Thoracic aorta (tissue), 2 donors: ENCODE data around the gene PSMB8. TPM values are rescaled to one million over a fixed set of nuclear protein-coding genes. Genes with fewer than 3 reads are reported as not detected.

Experiments used
- ATAC-seq: fragments of 150-250 bp; one replicate; pipeline ENCODE4 v1.8.0; 2017; ENCODE audit warnings: low read depth; ENCODE audit not compliant: insufficient number of reproducible peaks, low FRiP score
- DNase-seq: peaks from one replicate; pipeline ENCODE4 v3.0.0-alpha.2; 2020; ENCODE audit warnings: low spot score
- H3K27ac ChIP-seq, 2 donors: fragments of 200-600 bp; sonication (generic); 1 replicate in 1 of 2; 2 replicates in 1 of 2; pipeline ENCODE4 v1.5.1; 2016; ENCODE audit warnings: mild to moderate bottlenecking in 2 of 2, moderate library complexity in 2 of 2
- H3K27me3 ChIP-seq: fragments of 200-600 bp; sonication (generic); replicated peaks from 2 replicates; pipeline ENCODE4 v1.6.0; 2016; ENCODE audit warnings: mild to moderate bottlenecking; ENCODE audit not compliant: insufficient read depth
- H3K36me3 ChIP-seq: fragments of 200-600 bp; sonication (generic); one replicate; pipeline ENCODE4 v1.5.1; 2016
- H3K4me1 ChIP-seq, 2 donors: fragments of 200-600 bp; sonication (generic); 1 replicate in 1 of 2; 2 replicates in 1 of 2; pipeline versions ENCODE4 v1.5.1 to v1.6.0; 2016; ENCODE audit warnings: low read depth in 2 of 2, mild to moderate bottlenecking in 1 of 2; ENCODE audit not compliant: control insufficient read depth in 1 of 2
- H3K4me3 ChIP-seq: fragments of 200-600 bp; sonication (generic); 2 replicates; pipeline ENCODE4 v1.5.1; 2016; ENCODE audit warnings: mild to moderate bottlenecking
- H3K9me3 ChIP-seq: fragments of 200-600 bp; sonication (generic); 2 replicates; pipeline ENCODE4 v1.5.1; 2016
- CTCF ChIP-seq: fragments of 200-600 bp; sonication (generic); IDR thresholded peaks from one replicate; pipeline ENCODE4 v1.5.1; 2019; ENCODE audit warnings: antibody characterized with exemption
- total RNA-seq, 2 donors: library from RNA; depleted of rRNA; stranded (reverse); fragments of >200 nt; gene quantifications; one replicate each; pipeline versions ENCODE4 v1.1.0 to v1.2.3, GENCODE V29; 2016

PSMB8 gene
- total RNA-seq, 2 donors from 2014 or later: 28.4 to 43.3 TPM

DNA sequence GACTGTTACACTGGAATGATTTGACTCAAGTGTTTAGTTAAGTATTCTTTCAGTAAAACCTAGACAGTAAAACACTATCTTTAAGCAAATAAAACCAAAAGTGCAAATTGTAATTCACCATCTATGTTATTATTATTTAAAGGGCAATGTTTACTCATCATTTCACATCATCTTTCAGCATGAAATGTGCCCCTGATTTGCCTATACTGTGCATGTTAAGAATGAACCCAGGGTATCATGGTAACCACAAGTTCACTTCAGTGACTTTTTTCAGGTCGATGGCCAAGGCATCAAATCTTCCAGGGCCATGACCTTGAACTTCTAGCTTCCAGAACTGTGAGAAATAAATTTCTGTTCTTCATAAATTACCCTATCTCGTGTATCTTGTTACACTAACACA lies 25.0 kb downstream of the PSMB8 start:
- ATAC-seq: no peak
- Histone ChIP-seq H3K9me3 (no peaks in the 10 kb centered on the region), H3K27me3 (no peaks in the 10 kb centered on the region), H3K4me3 (no peak overlapping the region), H3K4me1 (no peaks in the 10 kb centered on the region), H3K36me3 (no peaks in the 10 kb centered on the region), H3K27ac (no peak overlapping the region)
- no peak for DNase-seq
- no peak for TF ChIP-seq CTCF

DNA sequence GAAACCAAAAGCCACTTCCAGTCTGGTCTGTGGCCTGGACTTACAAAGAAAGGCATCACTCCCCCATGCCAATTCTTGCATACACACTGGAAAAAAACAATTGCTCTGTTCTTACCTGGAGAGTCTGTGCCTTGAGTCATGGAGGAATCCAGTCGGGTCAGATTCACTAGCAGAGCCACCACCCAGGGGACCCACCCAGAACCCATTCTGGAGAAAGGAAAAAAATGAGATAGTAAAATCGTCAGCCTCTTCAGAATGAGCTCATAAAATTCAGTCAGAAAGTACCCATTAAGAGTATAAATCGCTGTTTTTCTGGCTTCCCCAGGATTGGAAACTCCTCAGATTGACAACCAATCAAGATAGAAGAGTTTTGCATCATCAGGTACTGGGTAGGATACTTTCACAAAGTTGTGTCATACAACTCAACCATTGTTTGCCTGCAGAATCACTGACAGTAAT lies 27.1 kb downstream of the PSMB8 start, which contains the start of gene HLA-DOB:
TSS of gene HLA-DOB (minus strand) at position 257 of the 459 bp plus-strand sequence. CDS start at position 206, 51 bp downstream.
- H3K27me3 ChIP-seq: no peaks in the 10 kb centered on the region
- DNase-seq: no peak
- no peak for TF ChIP-seq CTCF
- ATAC-seq: no peak
- no peaks in the 10 kb centered on the region for H3K9me3 ChIP-seq
- no peaks in the 10 kb centered on the region for H3K36me3 ChIP-seq
- H3K27ac ChIP-seq: no peak within 1 kb of the TSS
- H3K4me1 ChIP-seq: no peaks in the 10 kb centered on the region
- no peak within 1 kb of the TSS for H3K4me3 ChIP-seq

DNA sequence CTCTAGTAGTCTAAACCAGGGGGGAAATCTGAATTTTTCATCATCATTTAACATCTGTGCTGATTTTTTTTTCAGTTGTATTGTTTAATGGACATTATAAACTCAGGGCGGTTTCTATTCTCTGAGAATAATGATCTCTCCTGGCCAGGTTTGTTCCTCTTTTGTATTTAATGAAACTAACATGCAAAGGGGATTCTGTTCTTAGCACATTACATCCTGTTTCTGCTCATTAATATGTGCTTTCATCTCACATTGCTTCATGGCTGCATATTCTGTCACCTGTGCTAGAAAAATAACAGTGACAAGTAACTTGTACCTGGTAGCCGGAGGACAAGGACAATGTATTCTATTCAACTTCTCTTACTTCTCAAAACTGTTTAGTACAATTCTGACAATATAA lies 27.9 kb downstream of the PSMB8 start:
- H3K27me3 ChIP-seq: no peaks in the 10 kb centered on the region
- no peak overlapping the region for H3K27ac ChIP-seq
- no peaks in the 10 kb centered on the region for H3K36me3 ChIP-seq
- ATAC-seq: no peak
- no peak for DNase-seq
- H3K4me1 ChIP-seq: no peaks in the 10 kb centered on the region
- TF ChIP-seq CTCF: no peak
- H3K4me3 ChIP-seq: no peak overlapping the region
- no peaks in the 10 kb centered on the region for H3K9me3 ChIP-seq

- no peak for DNase-seq
- no peak overlapping the region for H3K4me3 ChIP-seq
- no peak for TF ChIP-seq CTCF
- no peak for ATAC-seq
- no peaks in the 10 kb centered on the region for H3K36me3 ChIP-seq
- no peaks in the 10 kb centered on the region for H3K9me3 ChIP-seq
- no peak overlapping the region for H3K27ac ChIP-seq
- no peaks in the 10 kb centered on the region for H3K4me1 ChIP-seq
- H3K27me3 ChIP-seq: no peaks in the 10 kb centered on the region
These were observed 28.7 kb downstream of the PSMB8 start for GRCh38 chr6:32815115-32815514.

DNA sequence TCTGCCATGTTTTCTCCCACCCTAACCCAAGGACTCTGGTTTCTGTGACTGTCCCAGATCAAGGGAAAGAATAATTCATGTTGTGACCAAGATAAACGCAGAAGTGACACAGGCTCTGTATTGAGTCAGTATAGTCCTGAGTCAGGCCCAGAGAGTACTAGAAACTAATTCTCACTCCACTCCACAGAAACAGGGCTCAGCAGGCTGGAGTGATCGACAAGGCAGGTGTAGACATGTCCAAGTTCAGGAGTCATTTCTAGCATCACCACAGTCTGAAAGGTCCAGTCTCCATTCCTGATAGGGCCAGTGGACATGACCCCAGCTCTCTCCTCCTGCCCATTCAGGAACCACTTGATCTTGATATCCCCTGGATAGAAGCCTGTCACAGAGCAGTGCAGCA lies 29.7 kb downstream of the PSMB8 start:
- DNase-seq (no peak), ATAC-seq (no peak)
- H3K27ac ChIP-seq: no peak overlapping the region
- no peaks in the 10 kb centered on the region for H3K9me3 ChIP-seq
- H3K4me1 ChIP-seq: no peaks in the 10 kb centered on the region
- TF ChIP-seq CTCF: no peak
- no peaks in the 10 kb centered on the region for H3K27me3 ChIP-seq
- no peak overlapping the region for H3K4me3 ChIP-seq
- H3K36me3 ChIP-seq: no peaks in the 10 kb centered on the region
